ENCODE results near the gene CNR1. TPM values are rescaled to one million over a fixed set of nuclear protein-coding genes. Genes with fewer than 3 reads are reported as not detected.
"Not testable (repeated sequence)": the region's sequence is repeated elsewhere in the genome, so short reads cannot be mapped to it uniquely, and the experiment has no call there.

CNR1 gene
- 0.81 TPM for polyA plus RNA-seq (2013, experiment 1 of 4)
- polyA plus RNA-seq (2013, experiment 2 of 4) = 0.71 TPM
- 1.3 TPM for polyA plus RNA-seq (2013, experiment 3 of 4)
- polyA plus RNA-seq (2013, experiment 4 of 4) = 1.5 TPM

DNA sequence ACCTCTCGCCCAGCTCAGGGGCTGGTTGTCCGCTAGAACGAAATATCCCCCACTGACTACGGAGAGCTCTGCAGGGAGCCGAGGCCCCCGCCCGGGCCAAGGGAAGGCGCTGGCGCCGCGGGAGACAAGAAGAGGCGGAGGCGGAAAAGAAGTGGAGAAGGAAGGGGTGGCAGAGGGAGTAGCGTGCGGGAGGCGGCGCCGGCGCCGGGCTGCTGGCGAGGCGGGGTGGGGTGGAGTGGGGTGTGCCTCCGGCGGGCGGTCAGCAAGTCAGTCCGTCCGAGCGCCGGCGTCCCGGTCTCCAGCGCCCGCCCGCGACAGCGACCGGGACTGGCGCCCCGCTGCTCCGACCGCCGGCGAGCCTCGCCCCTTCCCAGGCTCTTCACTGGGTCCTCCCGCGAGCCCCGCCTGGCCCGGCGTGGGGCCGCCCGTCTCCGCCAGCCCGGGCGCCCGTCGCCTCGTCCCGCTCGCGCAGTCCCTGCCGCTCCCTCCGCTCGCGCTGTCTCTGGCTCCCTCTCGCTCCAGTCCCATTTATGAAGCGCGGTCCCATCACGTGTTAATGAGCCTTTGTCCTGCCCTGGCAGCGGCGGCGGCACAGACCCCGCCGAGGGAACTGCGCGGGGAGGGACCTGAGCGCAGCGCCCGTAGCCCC, at the start of gene CNR1:
Gene CNR1 (minus strand): TSS at position 504 of the 649 bp plus-strand sequence. CDS start 21,073 bp downstream, outside the sequence.
- no peak within 1 kb of the TSS for H3K27ac ChIP-seq (ENCODE audit: insufficient read depth, low read depth, low read length, poor library complexity, severe bottlenecking)
- peak within 1 kb of the TSS; percentile 47 for H3K4me3 ChIP-seq (ENCODE audit: insufficient read depth, low read depth, low read length)
- no peaks in the 10 kb centered on the region for H3K4me1 ChIP-seq (ENCODE audit: control insufficient read depth, insufficient read depth, low read length)
- 0% methylated on average over 78 of the region's 78 CpGs for WGBS, 2 experiments
- H3K36me3 ChIP-seq (ENCODE audit: control insufficient read depth, insufficient read depth, low read length) = no peaks in the 10 kb centered on the region
- H3K27me3 ChIP-seq (ENCODE audit: control insufficient read depth, insufficient read depth, low read length, poor library complexity, severe bottlenecking) = peaks cover 59% of the 10 kb centered on the region
- no peaks in the 10 kb centered on the region for H3K9me3 ChIP-seq (ENCODE audit: control insufficient read depth, low read length)

DNA sequence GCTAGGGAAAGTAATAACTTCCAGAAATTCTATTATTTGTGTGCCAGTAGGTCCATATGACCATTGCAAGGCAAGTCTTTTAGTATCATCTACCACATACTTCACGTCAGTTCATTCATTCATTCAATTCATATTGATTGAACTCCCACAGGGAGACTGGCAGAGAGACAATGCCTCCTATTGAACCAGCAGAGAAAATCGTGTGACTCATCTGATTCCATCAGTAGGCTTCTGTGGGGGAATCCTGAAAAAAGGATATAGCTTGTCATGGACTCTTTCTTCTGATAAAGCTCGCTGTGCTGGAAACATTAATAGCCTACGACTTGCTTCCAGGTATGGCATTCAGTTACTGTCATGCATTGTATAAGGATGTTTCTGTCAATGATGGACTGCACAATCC, 45.3 kb upstream of the CNR1 start:
- 41 to 63% methylated on average over 4 of the region's 4 CpGs for WGBS, 2 experiments
- Histone ChIP-seq H3K27ac (ENCODE audit: insufficient read depth, low read depth, low read length, poor library complexity, severe bottlenecking) (no peak overlapping the region), H3K4me3 (ENCODE audit: insufficient read depth, low read depth, low read length) (no peak overlapping the region), H3K27me3 (ENCODE audit: control insufficient read depth, insufficient read depth, low read length, poor library complexity, severe bottlenecking) (no peaks in the 10 kb centered on the region), H3K36me3 (ENCODE audit: control insufficient read depth, insufficient read depth, low read length) (no peaks in the 10 kb centered on the region), H3K4me1 (ENCODE audit: control insufficient read depth, insufficient read depth, low read length) (no peaks in the 10 kb centered on the region), H3K9me3 (ENCODE audit: control insufficient read depth, low read length) (no peaks in the 10 kb centered on the region)

DNA sequence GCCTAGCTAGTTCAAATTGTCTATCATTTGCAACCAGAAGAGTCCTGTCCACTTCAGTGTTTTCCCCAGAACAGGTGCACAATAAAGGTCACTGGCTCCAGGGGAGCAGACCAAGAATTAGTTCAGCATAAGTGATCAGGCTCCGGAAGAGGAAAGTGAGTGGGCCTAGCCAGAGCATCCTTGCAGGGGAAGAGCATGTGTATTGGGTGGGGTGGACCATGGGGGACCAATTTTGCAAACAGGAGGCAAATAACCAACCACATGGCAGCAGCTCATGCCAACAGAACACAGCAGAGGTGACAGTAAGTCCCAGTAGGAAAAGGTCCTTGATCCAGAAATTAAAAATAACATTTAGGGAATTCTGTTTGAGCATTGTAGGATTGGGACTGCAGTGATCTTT, 43.2 kb upstream of the CNR1 start:
- H3K36me3 ChIP-seq (ENCODE audit: control insufficient read depth, insufficient read depth, low read length) = no peaks in the 10 kb centered on the region
- H3K9me3 ChIP-seq (ENCODE audit: control insufficient read depth, low read length) = no peaks in the 10 kb centered on the region
- WGBS, 2 experiments = 96 to 100% methylated on average over 1 of the region's 1 CpG
- H3K4me3 ChIP-seq (ENCODE audit: insufficient read depth, low read depth, low read length) = no peak overlapping the region
- no peak overlapping the region for H3K27ac ChIP-seq (ENCODE audit: insufficient read depth, low read depth, low read length, poor library complexity, severe bottlenecking)
- no peaks in the 10 kb centered on the region for H3K27me3 ChIP-seq (ENCODE audit: control insufficient read depth, insufficient read depth, low read length, poor library complexity, severe bottlenecking)
- no peaks in the 10 kb centered on the region for H3K4me1 ChIP-seq (ENCODE audit: control insufficient read depth, insufficient read depth, low read length)

DNA sequence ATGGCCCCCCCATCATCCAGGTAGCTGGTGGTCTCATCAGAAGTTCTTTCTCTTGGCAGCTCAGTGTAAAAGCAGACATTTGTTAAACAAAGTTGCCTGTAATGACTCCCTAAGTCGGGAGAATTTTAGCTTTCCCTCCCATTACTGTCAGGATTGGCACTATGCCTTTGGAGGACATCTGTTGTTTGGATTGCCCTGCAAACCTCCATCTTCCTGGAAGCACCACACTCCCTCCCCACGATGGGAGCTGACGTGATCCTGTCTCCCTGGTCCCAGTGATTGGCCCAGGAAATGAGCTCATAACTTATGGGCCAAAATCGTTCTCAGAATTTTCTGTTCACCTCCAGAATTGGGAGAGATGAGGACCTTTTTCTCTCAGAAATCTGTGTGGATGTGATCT, 42.6 kb upstream of the CNR1 start:
- H3K36me3 ChIP-seq (ENCODE audit: control insufficient read depth, insufficient read depth, low read length) = no peaks in the 10 kb centered on the region
- no peak overlapping the region for H3K27ac ChIP-seq (ENCODE audit: insufficient read depth, low read depth, low read length, poor library complexity, severe bottlenecking)
- WGBS, 2 experiments = 92% methylated on average over 4 of the region's 4 CpGs
- no peaks in the 10 kb centered on the region for H3K9me3 ChIP-seq (ENCODE audit: control insufficient read depth, low read length)
- no peaks in the 10 kb centered on the region for H3K4me1 ChIP-seq (ENCODE audit: control insufficient read depth, insufficient read depth, low read length)
- no peaks in the 10 kb centered on the region for H3K27me3 ChIP-seq (ENCODE audit: control insufficient read depth, insufficient read depth, low read length, poor library complexity, severe bottlenecking)
- no peak overlapping the region for H3K4me3 ChIP-seq (ENCODE audit: insufficient read depth, low read depth, low read length)

DNA sequence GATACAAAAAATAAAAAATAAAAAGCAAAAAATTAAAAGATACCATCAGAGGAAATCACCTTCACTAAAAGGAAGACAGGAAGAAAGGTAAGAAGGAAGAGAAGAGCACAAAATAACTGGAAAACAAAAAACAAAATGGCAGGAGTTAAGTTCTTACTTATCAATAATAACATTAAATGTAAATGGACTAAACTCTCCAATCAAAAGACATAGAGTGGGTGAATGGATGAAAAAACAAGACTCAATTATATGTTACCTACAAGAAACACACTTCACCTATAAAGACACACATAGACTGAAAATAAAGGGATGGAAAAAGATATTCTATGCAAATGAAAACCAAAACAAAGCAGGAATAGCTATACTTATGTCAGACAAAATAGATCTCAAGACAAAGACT, 35.6 kb upstream of the CNR1 start:
- H3K4me3 ChIP-seq (ENCODE audit: insufficient read depth, low read depth, low read length); H3K36me3 ChIP-seq (ENCODE audit: control insufficient read depth, insufficient read depth, low read length); H3K27me3 ChIP-seq (ENCODE audit: control insufficient read depth, insufficient read depth, low read length, poor library complexity, severe bottlenecking); H3K9me3 ChIP-seq (ENCODE audit: control insufficient read depth, low read length); H3K4me1 ChIP-seq (ENCODE audit: control insufficient read depth, insufficient read depth, low read length); H3K27ac ChIP-seq (ENCODE audit: insufficient read depth, low read depth, low read length, poor library complexity, severe bottlenecking): not testable (repeated sequence)

DNA sequence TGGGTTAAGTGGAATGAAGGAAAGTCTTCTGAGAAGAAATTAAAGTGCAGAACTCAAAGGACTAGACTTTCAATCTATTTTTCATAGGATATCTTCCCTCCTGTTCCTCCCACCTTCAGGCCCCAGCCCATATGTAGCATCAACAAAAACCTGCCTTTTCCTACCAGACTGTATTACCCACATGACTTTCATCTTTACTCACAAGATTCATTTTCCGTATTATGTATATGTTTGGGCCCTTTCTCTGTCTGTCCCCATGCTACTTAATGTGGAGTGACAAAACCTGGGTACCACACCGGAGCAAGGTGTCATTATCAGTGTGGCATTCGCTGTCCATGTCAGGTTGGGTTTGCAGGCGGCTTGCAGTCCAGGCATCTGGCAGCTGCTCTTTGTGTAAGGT, 18.8 kb upstream of the CNR1 start:
- no peak overlapping the region for H3K4me3 ChIP-seq (ENCODE audit: insufficient read depth, low read depth, low read length)
- no peaks in the 10 kb centered on the region for H3K27me3 ChIP-seq (ENCODE audit: control insufficient read depth, insufficient read depth, low read length, poor library complexity, severe bottlenecking)
- no peaks in the 10 kb centered on the region for H3K36me3 ChIP-seq (ENCODE audit: control insufficient read depth, insufficient read depth, low read length)
- H3K4me1 ChIP-seq (ENCODE audit: control insufficient read depth, insufficient read depth, low read length) = no peaks in the 10 kb centered on the region
- WGBS, 2 experiments = 92 to 95% methylated on average over 4 of the region's 4 CpGs
- no peak overlapping the region for H3K27ac ChIP-seq (ENCODE audit: insufficient read depth, low read depth, low read length, poor library complexity, severe bottlenecking)
- H3K9me3 ChIP-seq (ENCODE audit: control insufficient read depth, low read length) = no peaks in the 10 kb centered on the region

DNA sequence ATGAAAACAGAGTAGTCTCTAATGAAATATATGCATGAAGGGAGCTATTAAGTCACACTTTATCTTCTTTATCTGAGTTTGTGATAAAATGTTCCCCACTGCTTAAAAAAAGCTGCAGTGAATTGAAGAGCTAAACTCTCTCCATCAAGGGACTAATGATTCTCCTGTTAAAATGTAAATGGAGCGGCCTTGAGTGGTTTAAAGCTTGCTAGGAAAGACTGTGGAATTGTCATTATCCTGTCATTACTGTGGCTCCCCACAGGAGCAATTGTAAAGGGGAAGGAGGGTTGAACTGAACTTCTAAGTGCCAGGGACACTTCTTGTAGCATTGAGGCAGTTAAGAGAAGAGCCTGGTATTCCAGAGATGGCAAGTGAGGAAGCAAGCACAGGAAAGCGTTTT, 17.3 kb upstream of the CNR1 start:
- Histone ChIP-seq H3K9me3 (ENCODE audit: control insufficient read depth, low read length) (no peaks in the 10 kb centered on the region), H3K36me3 (ENCODE audit: control insufficient read depth, insufficient read depth, low read length) (no peaks in the 10 kb centered on the region), H3K4me1 (ENCODE audit: control insufficient read depth, insufficient read depth, low read length) (peaks cover 3% of the 10 kb centered on the region), H3K27me3 (ENCODE audit: control insufficient read depth, insufficient read depth, low read length, poor library complexity, severe bottlenecking) (no peaks in the 10 kb centered on the region), H3K27ac (ENCODE audit: insufficient read depth, low read depth, low read length, poor library complexity, severe bottlenecking) (no peak overlapping the region), H3K4me3 (ENCODE audit: insufficient read depth, low read depth, low read length) (no peak overlapping the region)
- 65 to 69% methylated on average over 2 of the region's 2 CpGs for WGBS, 2 experiments

DNA sequence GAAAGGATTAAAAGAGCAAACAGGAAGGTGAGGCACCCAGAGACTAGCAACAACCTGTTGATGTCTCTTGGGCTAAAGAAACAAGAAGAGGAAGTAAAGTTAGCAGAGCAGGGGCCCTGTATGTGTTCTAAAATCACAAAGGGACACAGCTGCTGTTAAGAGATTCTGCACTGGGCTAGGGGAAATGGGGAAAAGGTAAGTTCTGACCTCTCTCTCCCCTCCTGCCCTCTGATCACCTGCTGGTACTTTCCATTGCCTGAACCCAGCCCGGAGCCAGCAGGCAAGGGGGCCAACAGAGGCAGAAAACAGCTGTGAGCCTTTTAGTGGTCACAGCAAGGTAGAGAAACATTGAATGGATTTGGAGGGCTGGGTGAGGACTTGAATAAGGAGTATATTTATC, 13.5 kb upstream of the CNR1 start:
- 20 to 21% methylated on average over 1 of the region's 1 CpG for WGBS, 2 experiments
- no peak overlapping the region for H3K4me3 ChIP-seq (ENCODE audit: insufficient read depth, low read depth, low read length)
- H3K4me1 ChIP-seq (ENCODE audit: control insufficient read depth, insufficient read depth, low read length) = peaks cover 3% of the 10 kb centered on the region
- H3K36me3 ChIP-seq (ENCODE audit: control insufficient read depth, insufficient read depth, low read length) = no peaks in the 10 kb centered on the region
- H3K9me3 ChIP-seq (ENCODE audit: control insufficient read depth, low read length) = no peaks in the 10 kb centered on the region
- H3K27me3 ChIP-seq (ENCODE audit: control insufficient read depth, insufficient read depth, low read length, poor library complexity, severe bottlenecking) = no peaks in the 10 kb centered on the region
- no peak overlapping the region for H3K27ac ChIP-seq (ENCODE audit: insufficient read depth, low read depth, low read length, poor library complexity, severe bottlenecking)

DNA sequence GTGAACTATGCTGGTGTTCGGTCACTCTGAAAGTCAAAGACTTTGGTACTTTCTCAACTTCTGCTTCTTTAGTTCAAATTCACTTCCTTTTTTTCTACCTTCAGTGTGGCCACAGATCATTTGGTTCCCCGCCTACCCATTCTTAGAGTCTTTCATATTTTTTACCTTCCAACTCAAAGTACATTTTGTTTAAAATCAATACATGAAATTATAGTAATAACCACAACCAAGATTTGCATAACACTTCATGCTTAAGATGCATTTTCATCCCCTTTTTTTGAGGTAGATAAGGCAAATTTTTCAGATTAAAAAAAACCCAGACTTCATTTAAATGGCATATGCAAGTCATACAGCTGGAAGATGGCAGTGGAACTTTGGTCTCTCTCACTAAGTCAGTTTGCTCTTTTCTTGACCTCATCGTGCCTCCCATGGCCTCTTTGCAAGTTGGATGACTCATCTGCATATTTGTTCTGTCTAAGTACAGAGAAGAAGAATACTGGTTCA, 11.9 kb upstream of the CNR1 start:
- Histone ChIP-seq H3K36me3 (ENCODE audit: control insufficient read depth, insufficient read depth, low read length) (no peaks in the 10 kb centered on the region), H3K27ac (ENCODE audit: insufficient read depth, low read depth, low read length, poor library complexity, severe bottlenecking) (no peak overlapping the region), H3K4me1 (ENCODE audit: control insufficient read depth, insufficient read depth, low read length) (peaks cover 3% of the 10 kb centered on the region), H3K27me3 (ENCODE audit: control insufficient read depth, insufficient read depth, low read length, poor library complexity, severe bottlenecking) (no peaks in the 10 kb centered on the region), H3K4me3 (ENCODE audit: insufficient read depth, low read depth, low read length) (no peak overlapping the region), H3K9me3 (ENCODE audit: control insufficient read depth, low read length) (no peaks in the 10 kb centered on the region)
- 83 to 88% methylated on average over 3 of the region's 3 CpGs for WGBS, 2 experiments

DNA sequence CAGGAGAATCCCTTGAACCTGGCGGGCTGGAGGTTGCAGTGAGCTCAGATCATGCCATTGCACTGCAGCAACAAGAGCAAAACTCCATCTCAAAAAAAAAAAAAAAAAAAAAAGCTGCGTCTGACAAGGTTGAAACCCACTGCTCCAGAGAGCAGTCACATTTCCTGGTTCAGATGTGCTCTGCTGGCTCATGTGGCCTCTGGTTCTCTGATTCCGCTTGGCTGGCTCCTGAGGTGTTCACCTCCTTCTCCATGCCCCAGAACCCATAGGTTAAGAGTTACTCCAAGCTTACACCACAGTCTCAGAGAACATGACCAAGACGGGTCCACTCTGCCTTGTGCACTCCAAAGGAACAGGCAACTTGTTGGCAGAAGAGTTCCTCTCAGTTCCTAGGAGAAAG, 8.8 kb upstream of the CNR1 start:
- no peaks in the 10 kb centered on the region for H3K27me3 ChIP-seq (ENCODE audit: control insufficient read depth, insufficient read depth, low read length, poor library complexity, severe bottlenecking)
- H3K27ac ChIP-seq (ENCODE audit: insufficient read depth, low read depth, low read length, poor library complexity, severe bottlenecking) = no peak overlapping the region
- H3K4me1 ChIP-seq (ENCODE audit: control insufficient read depth, insufficient read depth, low read length) = peaks cover 3% of the 10 kb centered on the region
- no peaks in the 10 kb centered on the region for H3K36me3 ChIP-seq (ENCODE audit: control insufficient read depth, insufficient read depth, low read length)
- H3K4me3 ChIP-seq (ENCODE audit: insufficient read depth, low read depth, low read length) = no peak overlapping the region
- WGBS, 2 experiments = 94 to 96% methylated on average over 4 of the region's 4 CpGs
- no peaks in the 10 kb centered on the region for H3K9me3 ChIP-seq (ENCODE audit: control insufficient read depth, low read length)

Measured in ectodermal cell (in vitro differentiated cells).